Small intestine (tissue), 7 donors: ENCODE data around the gene CACNG8. TPM values are rescaled to one million over a fixed set of nuclear protein-coding genes. Genes with fewer than 3 reads are reported as not detected.

Experiments
- DNase-seq, 2 donors: peaks; one replicate each; pipeline versions ENCODE4 v3.0.0 to v3.0.0-alpha.2; 2013
- FAIRE-seq: peaks from 2 replicates; lab custom pipeline; 2012; peaks lifted over from hg19 to GRCh38; lab: Jason Lieb, UNC
- H3K27ac ChIP-seq, 3 donors: one replicate each; pipeline ENCODE4 v1.5.1; 2013; ENCODE audit warnings: low read length in 2 of 3, mild to moderate bottlenecking in 2 of 3, control low read depth in 1 of 3, inconsistent platforms in 1 of 3, low read depth in 1 of 3, moderate library complexity in 1 of 3
- H3K27me3 ChIP-seq, 3 donors: one replicate each; pipeline ENCODE4 v1.6.1; 2013; ENCODE audit warnings: low read length in 3 of 3, inconsistent platforms in 1 of 3; ENCODE audit not compliant: control insufficient read depth in 3 of 3, insufficient read depth in 3 of 3
- H3K36me3 ChIP-seq, 3 donors: one replicate each; pipeline ENCODE4 v1.6.1; 2013; ENCODE audit warnings: low read length in 3 of 3, inconsistent platforms in 1 of 3, low read depth in 1 of 3, mild to moderate bottlenecking in 1 of 3, moderate library complexity in 1 of 3; ENCODE audit not compliant: control insufficient read depth in 3 of 3, insufficient read depth in 2 of 3
- H3K4me1 ChIP-seq, 3 donors: one replicate each; pipeline ENCODE4 v1.6.1; 2013; ENCODE audit warnings: low read length in 2 of 3, inconsistent platforms in 1 of 3, low read depth in 1 of 3, mild to moderate bottlenecking in 1 of 3, moderate library complexity in 1 of 3; ENCODE audit not compliant: control insufficient read depth in 3 of 3, insufficient read depth in 2 of 3
- H3K4me3 ChIP-seq, 3 donors: one replicate each; pipeline ENCODE4 v1.5.1; 2013; ENCODE audit warnings: low read length in 3 of 3, control low read depth in 1 of 3, inconsistent platforms in 1 of 3, low read depth in 1 of 3, mild to moderate bottlenecking in 1 of 3, moderate library complexity in 1 of 3
- H3K9me3 ChIP-seq, 2 donors: one replicate each; pipeline ENCODE4 v1.6.1; 2013; ENCODE audit warnings: low read depth in 1 of 2, low read length in 1 of 2; ENCODE audit not compliant: control insufficient read depth in 2 of 2, insufficient read depth in 1 of 2
- WGBS, 3 donors: extraction: QIAGEN DNeasy Blood & Tissue Kit; methylation state at CpG; one replicate each; pipeline ENCODE4 v1.1.7; 2013; 5-methylcytosine and 5-hydroxymethylcytosine counted together
- polyA plus RNA-seq, 4 donors: library from polyadenylated mRNA; stranded (reverse) in 3 of 4; unstranded in 1 of 4; fragments of 200-250 nt in 3 of 4; fragments of 120-200 nt in 1 of 4; gene quantifications; one replicate each; pipeline versions ENCODE4 v1.2.1 to v1.2.3, GENCODE V29; 2013
- donor health status: healthy with polysubstance abuse.
- donor health status: control.
- donor health status: control.
- donor health status: Bipolar disorder and iron deficiency.
- donor health status: healthy.

The CACNG8 gene
- polyA plus RNA-seq, 4 donors, result 0.03 to 0.12 TPM; not detected in 2

DNA sequence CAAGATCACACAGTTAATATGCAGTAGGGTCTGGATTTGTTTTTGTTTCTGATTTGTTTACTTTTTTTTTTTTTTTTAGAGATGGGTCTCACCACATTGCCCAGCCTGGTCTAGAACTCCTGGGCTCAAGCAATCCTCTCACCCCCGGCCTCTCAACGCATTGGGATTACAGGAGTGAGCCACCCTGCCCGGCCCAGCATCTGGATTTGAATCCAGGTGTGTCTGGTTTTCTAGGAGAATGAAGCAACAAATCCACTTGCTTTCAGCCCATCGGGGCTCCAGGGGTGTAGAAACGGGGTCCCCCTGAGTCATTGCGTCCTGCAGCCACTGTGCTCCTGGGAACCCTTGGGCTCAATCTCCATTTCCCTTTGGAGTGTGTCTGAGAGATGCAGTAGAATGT is 6.6 kb downstream of the CACNG8 start:
- FAIRE-seq, result no peak

DNA sequence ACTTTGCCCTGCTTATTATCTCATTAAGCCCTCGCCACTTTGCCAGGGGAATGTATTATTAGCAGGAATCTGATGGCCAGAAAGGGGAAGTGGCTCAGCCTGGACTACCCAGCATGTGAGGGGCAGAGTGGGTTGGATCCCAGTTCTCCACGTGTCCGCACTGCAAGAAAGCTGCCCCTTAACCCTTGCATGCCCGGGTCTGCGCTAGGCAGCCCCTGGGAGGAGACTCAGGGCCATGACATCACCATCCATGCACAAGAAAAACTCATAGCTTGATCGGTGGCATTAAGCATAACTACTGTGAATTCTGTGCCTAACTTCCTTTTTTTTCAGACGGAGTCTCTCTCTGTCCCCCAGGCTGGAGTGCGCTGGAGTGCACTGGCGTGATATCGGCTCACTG is 8.9 kb downstream of the CACNG8 start:
- no peaks in the 10 kb centered on the region for H3K36me3 ChIP-seq
- H3K9me3 ChIP-seq, result no peaks in the 10 kb centered on the region
- H3K27me3 ChIP-seq, result peaks cover 0 to 3% (median 0%) of the 10 kb centered on the region in 3 donors
- H3K4me3 ChIP-seq, result no peak overlapping the region
- no peak overlapping the region for H3K27ac ChIP-seq
- FAIRE-seq (no peak), DNase-seq (no peak)
- WGBS, 3 donors, result 52 to 65% (median 52%) methylated on average over 9 to 10 of the region's 10 CpGs
- no peaks in the 10 kb centered on the region for H3K4me1 ChIP-seq

More for the DNA sequence above, 6.6 kb downstream of the CACNG8 start:
- Histone ChIP-seq H3K9me3 (no peaks in the 10 kb centered on the region), H3K4me1 (no peaks in the 10 kb centered on the region), H3K27me3 (peaks cover 0 to 6% (median 3%) of the 10 kb centered on the region in 3 donors), H3K27ac (no peak overlapping the region), H3K36me3 (no peaks in the 10 kb centered on the region), H3K4me3 (no peak overlapping the region)
- WGBS, 3 donors, result 82 to 91% (median 88%) methylated on average over 6 of the region's 6 CpGs
- DNase-seq, result no peak

DNA sequence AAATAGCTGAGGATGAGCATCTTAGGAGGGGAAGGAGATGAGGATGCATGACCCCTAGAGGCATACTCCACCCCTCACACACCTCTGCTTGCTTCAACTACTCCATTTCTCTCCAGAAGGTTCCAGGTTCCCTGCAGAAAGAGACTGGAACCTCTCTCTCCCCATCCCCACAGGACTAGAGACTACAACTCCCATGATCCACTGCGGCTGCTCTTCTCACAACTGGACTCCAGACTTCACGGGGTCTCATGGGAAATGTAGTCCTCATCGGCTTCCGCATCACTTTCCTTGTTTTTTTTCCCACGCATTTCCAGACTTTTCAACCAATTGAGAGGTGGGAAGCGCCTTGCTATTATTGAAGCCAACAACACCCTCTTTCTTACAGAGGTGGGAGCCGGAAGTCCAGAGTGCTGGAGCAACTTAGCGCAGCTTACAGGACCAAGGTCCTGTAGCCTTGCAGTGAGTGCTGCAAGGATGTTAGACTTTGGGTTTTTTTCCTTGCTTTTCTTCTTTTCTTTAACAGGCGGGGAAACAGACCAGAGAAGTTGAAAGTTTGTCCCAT is 14.8 kb downstream of the CACNG8 start:
- peaks cover 3 to 46% (median 26%) of the 10 kb centered on the region in 3 donors for H3K27me3 ChIP-seq
- no peak overlapping the region for H3K27ac ChIP-seq
- peaks cover 3 to 16% of the 10 kb centered on the region in 2 donors for H3K9me3 ChIP-seq
- WGBS, 3 donors, result 3 to 10% (median 7%) methylated on average over 9 of the region's 9 CpGs
- FAIRE-seq (no peak), DNase-seq (peak; percentile 64 to 85)
- no peaks in the 10 kb centered on the region for H3K36me3 ChIP-seq
- H3K4me1 ChIP-seq, result peaks cover 0 to 4% (median 2%) of the 10 kb centered on the region in 3 donors
- no peak overlapping the region for H3K4me3 ChIP-seq

DNA sequence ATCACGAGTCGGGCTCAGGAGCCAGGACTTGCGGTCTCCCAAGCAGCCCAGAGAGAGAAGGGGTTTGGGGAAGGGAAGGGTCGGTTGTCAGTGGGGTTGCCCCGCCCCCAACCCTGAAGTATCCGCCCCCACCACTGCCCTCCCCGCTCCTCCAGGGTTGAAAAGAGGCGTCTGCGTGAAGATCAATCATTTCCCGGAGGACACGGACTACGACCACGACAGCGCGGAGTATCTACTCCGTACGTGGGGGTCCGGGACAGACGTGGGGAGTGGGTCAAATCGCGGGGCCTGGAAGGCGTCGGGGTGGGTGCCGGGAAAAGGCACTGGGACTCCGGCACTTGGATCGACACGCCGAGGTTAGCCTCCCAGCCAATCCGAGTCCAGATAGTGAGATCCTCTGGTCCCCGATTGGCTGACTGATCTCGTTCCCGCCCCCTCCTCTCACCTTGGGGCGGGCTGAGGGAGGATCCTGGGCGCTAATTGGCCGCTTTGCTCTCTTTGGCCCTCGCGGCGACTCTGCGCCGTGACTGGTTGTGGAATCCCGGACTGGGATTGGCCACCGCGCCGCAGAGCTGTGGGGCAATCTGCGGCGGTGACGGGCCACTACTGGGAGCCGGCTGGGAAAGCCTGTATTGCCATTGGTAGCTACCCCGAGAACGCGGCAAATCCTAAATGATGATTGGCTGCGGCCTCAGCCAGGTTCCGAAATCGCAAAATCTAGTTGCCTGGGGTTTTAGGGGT is 15.4 kb downstream of the CACNG8 start:
- H3K9me3 ChIP-seq, result peaks cover 3 to 16% of the 10 kb centered on the region in 2 donors
- no peak overlapping the region for H3K4me3 ChIP-seq
- H3K27me3 ChIP-seq, result peaks cover 3 to 47% (median 26%) of the 10 kb centered on the region in 3 donors
- WGBS, 3 donors, result 6 to 31% (median 21%) methylated on average over 53 to 54 of the region's 54 CpGs
- FAIRE-seq (no peak), DNase-seq (peak in 1 of 2 donors; percentile 12)
- H3K36me3 ChIP-seq, result no peaks in the 10 kb centered on the region
- peaks cover 0 to 4% (median 2%) of the 10 kb centered on the region in 3 donors for H3K4me1 ChIP-seq
- no peak overlapping the region for H3K27ac ChIP-seq

DNA sequence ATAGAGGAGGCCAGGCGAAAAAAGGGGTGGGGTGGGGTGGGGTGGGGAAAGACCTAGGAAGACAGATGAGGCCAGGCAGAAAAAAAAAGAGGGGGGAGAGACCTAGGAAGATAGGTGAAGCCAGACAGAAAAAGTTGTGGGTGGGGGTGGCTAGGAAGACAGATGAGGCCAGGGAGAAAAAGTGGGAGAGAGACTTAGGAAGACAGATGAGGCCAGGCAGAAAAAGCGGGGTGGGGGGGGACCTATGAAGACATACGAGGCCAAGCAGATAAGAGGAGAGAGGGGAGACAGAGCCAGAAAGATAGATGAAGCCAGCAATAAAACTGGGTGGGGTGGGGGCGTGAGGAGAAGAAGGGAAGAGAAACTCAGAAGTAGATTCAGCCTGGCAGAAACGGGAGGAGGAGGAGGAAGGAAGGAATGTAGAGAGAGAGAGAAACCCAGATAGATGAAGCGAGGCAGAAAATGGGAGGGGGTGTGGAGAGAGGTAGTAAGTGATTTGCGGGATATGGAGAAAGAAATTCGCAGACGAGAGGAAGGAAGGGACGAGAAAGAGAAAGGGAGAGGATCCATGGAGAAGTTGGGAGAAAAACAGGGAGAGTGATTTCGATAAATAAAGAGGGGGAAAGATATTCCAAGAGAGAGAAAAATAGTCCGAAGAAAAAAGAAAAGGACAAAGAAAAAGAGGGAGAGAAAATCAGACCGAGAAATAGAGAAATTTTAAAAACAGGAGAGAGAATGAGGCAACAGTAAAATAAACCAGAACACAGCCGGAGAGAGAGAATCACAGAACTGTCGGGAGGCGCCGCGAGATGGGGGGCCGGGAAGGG is 16.5 kb downstream of the CACNG8 start:
- H3K4me3 ChIP-seq, result no peak overlapping the region
- peaks cover 0 to 4% (median 2%) of the 10 kb centered on the region in 3 donors for H3K4me1 ChIP-seq
- peaks cover 3 to 58% (median 35%) of the 10 kb centered on the region in 3 donors for H3K27me3 ChIP-seq
- 3 to 11% (median 6%) methylated on average over 17 to 19 of the region's 19 CpGs for WGBS, 3 donors
- peaks cover 3 to 16% of the 10 kb centered on the region in 2 donors for H3K9me3 ChIP-seq
- H3K27ac ChIP-seq, result no peak overlapping the region
- no peak for FAIRE-seq
- H3K36me3 ChIP-seq, result no peaks in the 10 kb centered on the region
- no peak for DNase-seq

DNA sequence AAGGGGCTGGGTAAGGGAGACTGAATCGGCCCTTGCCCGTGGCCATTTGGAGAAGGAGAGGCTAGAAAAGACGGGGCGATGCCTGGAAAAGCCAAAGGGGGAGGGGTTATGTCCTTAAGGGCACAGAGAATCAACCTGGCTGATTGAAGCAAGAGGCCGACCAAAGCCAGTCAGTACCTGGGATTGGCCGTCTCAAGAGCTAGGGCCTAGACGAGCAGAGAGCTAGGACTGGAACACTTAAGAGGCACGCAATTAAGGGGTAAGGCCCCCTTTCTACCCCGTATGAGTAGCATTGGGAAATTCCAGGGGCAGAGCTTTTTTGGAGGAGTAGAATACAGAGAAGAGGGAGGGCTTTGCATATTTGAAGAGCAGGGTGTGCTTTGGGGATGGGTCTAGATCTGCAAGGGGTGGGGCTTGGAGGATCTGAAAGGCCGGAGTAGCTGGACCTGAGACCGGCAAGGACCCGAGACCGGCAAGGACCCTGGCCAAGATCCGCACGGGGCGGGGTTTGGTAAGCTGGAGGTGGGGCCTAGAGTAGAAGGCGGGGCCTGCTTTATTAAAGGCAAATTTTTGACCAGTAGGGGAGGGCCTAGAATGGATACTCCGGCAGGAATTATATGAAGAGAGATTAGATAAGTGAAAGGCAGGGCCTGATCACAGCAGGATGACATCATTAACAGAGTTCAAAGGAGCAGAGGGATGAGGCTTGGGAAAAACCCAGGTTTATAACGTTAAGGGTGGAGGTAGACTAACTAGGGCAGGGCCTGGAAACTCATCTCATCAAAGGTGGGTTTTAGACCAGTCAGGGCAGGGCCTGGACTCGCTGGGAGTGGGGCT is 18.0 kb downstream of the CACNG8 start:
- H3K27me3 ChIP-seq, result peaks cover 3 to 61% (median 38%) of the 10 kb centered on the region in 3 donors

DNA sequence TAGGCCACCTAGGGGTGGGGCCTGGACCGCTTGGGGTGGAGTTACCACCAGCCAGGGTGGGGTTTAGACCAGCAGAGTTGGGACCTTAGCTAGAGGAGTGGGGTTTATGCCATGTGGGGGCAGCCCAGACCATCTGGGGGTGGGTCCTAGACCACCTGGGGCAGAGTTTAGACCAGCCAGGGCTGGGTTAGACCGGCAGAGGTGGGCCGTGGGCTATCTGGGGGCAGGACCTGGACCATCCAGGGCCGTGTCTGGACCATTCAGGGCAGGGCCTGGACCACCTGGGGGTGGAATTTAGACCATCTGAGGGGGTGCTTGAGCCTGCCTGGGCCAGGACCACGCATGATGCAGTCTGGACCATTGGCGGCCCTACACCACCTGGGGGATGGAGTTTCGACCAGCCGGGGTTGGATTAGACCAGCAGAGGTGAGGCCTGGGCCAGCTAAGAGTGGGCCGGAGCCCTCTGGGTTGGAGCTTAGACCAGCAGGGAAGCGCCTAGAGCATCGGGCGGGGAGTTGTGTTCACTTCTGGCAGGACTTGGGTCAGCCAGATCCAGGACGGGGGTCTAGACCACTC is 18.7 kb downstream of the CACNG8 start:
- Histone ChIP-seq H3K4me1 (peaks cover 0 to 4% (median 2%) of the 10 kb centered on the region in 3 donors), H3K9me3 (peaks cover 3 to 16% of the 10 kb centered on the region in 2 donors), H3K36me3 (no peaks in the 10 kb centered on the region), H3K4me3 (no peak overlapping the region), H3K27ac (no peak overlapping the region), H3K27me3 (peaks cover 3 to 61% (median 38%) of the 10 kb centered on the region in 3 donors)
- WGBS, 3 donors, result 60 to 71% (median 66%) methylated on average over 11 to 13 of the region's 13 CpGs
- no peak for DNase-seq
- no peak for FAIRE-seq

More for the DNA sequence above, 18.0 kb downstream of the CACNG8 start:
- Histone ChIP-seq H3K9me3 (peaks cover 3 to 16% of the 10 kb centered on the region in 2 donors), H3K27ac (no peak overlapping the region), H3K4me1 (peaks cover 0 to 4% (median 2%) of the 10 kb centered on the region in 3 donors), H3K36me3 (no peaks in the 10 kb centered on the region), H3K4me3 (no peak overlapping the region)
- FAIRE-seq (no peak), DNase-seq (peak; percentile 59 to 74)
- WGBS, 3 donors, result 15 to 22% (median 20%) methylated on average over 20 of the region's 20 CpGs
